GM18526 (cell line): ENCODE data around the gene FBXO47.
A peak's percentile ranks its signal among the peaks of the same experiment; 100 is the strongest.

Experiments
- POLR2A ChIP-seq: IDR thresholded peaks from 3 replicates; pipeline ENCODE4 v1.6.1; 2011; ENCODE audit not compliant: insufficient read length; ENCODE audit errors: extremely low read depth

The FBXO47 gene

DNA sequence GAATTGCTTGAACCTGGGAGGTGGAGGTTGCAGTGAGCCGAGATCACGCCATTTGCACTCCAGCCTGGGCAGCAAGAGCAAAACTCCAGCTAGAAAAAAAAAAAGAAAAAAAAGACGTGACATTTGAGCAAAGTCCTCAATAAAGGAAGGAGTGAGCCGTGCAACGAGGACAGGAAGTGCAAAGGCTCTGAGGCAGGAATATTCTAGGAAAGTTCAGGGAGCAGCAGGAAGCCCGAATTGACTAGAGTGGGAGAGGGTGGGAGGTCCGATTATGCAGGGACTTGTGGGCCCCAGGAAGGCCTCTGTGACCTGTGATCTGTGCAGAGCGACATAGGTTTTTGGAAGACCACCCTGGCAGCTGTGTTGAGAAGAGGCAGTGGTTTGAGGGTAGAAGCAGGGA, 50.4 kb downstream of the FBXO47 start:
- TF ChIP-seq POLR2A: no peak

GRCh38 chr17:38915639-38915995, 51.6 kb downstream of the FBXO47 start:
- no peak for TF ChIP-seq POLR2A

GRCh38 chr17:38914741-38915638, 52.2 kb downstream of the FBXO47 start:
- TF ChIP-seq POLR2A: no peak

DNA sequence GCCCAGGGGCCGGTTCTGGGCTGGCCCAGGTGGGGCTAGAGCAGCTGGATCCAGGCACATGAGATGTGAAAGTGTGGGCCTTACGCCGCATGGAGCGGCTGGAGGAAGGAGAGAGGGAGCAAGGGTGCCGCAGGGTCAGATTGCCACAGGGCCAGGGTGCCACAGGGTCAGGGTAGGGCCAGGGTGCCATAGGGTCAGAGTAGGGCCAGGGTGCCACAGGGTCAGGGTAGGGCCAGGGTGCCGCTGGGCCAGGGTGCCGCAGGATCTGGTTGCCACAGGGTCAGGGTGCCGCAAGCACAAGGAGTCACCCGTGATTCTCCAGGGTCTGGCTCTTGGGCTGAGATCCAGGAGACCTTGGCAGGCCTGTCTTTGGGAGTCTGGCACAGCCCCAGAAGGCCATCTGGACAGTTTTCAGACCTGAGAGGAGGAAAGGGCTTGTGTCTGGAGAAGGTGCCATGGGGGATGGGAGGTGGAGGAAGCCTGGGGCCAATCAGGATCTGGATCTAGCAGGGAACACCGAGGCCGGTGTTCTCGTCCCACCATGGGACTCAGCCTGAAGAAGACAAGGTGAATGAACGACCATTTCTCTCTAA, 54.9 kb downstream of the FBXO47 start:
- no peak for TF ChIP-seq POLR2A

GRCh38 chr17:38911081-38911730, 56.0 kb downstream of the FBXO47 start:
- TF ChIP-seq POLR2A: no peak

DNA sequence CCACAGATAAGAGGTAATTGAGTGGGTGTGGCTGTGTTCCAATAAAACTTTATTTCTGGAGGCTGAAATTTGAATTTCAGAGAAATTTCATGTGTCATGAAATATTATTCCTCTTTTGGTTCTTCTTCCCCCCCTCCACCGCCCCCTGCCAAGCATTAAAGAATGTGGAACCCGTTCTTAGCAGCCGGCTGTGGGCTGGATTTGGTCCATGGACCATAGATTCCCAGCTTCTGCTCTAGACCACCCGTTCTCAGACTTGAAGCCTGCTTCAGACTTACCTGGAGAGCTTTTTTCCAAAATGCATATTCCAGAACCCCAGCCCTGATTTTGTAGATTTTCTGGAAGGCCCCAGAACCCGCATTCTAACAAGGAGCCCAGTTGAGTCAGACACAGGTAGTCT, 56.9 kb downstream of the FBXO47 start:
- TF ChIP-seq POLR2A: no peak

DNA sequence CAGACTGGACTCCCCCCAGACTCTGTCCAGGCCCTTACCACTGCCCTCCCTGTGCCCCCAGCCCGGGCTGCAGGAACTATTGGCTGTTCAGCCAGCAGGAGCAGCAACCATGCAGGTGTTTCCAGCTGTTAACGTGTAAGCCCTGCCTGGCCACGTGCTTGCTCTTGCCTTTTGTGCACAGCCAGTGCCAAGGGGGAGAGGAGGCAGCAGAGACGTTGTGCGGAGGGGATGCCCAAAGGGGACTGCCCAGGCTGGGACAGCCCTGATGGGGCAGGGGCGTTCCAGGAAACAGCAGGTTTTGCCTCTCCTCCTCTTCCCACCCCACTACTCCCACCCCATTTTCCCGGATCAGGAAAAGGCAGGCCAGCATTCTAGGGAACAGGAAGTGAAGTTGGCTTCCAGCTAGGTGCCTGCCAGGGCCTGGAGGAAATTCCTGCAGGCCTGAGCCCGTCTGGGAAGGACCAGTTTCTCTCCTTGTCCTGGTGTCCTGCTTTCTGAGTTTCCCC, 58.5 kb downstream of the FBXO47 start:
- TF ChIP-seq POLR2A: no peak

DNA sequence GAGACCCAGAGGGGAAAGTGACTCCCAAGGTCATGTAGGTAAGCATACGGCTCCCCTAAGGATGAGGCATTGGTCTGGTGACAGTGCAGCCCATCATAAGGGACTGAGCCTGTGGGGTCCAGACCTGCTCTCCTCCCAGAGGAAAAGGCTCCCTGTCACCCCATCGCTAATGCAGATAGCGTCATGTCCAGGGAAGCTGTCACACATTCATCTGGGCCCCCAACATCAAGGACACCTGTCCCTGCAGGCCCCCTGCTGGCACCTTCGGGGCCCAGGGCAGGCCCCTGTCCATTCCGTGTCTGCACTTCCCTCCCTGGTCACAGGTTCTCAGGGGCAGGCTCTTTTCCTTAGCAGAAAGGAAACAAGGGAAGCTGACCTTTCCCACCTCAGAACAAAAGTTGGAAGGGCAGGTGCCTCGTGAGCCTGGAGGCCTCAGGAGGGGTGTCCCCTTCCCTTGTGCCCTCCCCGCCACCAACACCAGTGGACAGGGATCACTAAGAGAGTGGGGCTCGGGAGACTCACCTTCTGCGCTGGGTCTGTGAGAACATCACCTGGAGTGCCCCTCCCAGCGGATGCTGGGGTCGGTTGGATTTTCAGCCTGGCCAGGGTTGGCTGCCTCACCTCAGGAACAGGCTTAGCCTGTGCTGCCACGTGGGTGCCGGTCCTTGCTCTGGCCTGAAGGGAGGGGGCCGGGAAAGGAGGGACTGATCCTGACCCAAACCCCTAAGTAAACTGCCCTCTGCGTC, 59.1 kb downstream of the FBXO47 start:
- no peak for TF ChIP-seq POLR2A

DNA sequence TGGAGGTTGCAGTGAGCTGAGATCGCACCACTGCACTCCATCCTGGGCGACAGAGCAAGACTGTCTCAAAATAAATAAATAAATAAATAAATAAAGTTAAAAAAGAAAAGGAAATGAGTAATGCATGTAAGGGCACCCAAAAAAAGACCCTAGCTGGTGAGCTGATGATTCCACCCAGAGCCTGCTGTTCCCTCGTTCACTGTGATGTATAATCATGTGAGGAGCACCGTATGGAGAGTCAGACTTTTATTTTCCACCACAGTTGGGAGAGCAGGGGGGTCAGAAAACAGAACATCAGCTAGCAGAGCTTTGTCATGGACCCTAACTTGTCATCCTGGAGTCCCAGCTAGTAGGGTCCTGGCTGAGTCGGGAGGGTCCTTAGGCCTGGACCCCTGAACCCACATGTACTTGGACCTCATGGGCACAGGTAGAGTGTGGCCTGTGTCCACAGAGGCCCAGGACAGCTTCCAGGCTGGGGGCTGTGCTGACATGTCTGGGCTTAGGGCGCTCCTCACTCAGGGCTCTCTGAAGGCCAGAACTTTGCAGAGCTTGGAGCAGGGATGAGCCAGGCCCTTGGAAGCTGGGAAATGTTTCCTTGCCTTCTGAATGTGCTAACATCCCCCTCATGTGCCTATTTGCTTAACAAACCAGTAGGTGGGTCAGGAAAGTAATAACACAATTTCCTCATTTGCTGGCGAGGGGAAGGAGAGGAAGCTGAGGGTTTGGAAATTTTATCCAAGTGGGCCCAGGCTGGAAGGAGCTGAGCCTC, 60.6 kb downstream of the FBXO47 start:
- no peak for TF ChIP-seq POLR2A

DNA sequence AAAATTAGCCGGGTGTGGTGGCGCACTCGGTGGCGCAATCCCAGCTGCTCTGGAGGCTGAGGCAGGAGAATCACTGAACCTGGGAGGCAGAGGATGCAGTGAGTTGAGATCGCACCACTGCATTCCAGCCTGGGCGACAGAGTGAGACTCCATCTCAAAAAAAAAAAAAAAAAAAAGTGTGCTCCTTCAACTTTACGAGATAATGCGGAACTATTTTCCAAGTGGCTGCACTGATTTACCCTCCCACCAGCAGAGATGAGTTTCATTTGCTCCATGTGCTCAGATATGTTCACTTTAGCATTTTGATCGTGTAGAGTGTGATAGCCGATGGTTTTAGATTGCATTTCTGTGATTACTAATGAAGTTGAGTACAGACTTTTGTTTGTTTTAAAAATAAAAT, 61.8 kb downstream of the FBXO47 start:
- TF ChIP-seq POLR2A: no peak

- TF ChIP-seq POLR2A: no peak
Observed at GRCh38 chr17:38904892-38905291, 62.3 kb downstream of the FBXO47 start.

DNA sequence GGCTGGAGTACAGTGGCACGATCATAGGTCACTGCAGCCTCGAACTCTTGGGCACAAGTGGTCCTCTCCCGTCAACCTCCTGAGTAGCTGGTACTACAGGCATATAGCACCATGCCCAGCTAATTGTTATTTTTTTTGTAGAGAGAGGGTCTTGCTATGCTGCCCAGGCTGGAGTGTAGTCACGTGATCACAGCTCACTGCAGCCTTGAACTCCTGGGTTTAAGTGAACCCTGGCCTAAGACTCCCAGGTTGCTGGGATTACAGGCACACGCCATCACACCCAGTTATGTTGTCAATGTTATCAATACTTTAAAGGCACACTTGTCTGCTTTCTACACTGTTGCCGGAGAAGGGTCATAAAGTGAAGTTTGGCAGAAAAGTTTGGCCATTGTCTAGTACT, 63.8 kb downstream of the FBXO47 start:
- no peak for TF ChIP-seq POLR2A

- TF ChIP-seq POLR2A: no peak
Observed at GRCh38 chr17:38900978-38901656, 66.1 kb downstream of the FBXO47 start.

DNA sequence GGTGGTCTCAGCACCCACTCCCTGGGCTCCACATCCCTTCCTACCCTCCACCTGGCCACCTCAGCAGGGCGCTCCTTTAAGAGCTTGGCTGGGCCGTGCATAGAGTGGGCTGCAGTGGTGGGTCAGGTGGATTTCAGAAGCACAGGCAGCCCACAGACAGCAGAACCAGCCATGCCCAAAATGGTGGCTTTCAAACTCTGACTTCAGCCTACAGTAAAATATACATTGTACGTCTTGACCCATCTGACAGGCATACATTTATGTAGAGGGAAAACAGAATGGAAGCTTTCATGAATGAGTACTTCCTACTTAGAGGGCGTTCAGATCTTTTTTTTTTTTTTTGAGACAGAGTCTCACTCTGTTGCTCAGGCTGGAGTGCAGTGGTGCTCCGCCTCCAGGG, 67.8 kb downstream of the FBXO47 start:
- TF ChIP-seq POLR2A: no peak

DNA sequence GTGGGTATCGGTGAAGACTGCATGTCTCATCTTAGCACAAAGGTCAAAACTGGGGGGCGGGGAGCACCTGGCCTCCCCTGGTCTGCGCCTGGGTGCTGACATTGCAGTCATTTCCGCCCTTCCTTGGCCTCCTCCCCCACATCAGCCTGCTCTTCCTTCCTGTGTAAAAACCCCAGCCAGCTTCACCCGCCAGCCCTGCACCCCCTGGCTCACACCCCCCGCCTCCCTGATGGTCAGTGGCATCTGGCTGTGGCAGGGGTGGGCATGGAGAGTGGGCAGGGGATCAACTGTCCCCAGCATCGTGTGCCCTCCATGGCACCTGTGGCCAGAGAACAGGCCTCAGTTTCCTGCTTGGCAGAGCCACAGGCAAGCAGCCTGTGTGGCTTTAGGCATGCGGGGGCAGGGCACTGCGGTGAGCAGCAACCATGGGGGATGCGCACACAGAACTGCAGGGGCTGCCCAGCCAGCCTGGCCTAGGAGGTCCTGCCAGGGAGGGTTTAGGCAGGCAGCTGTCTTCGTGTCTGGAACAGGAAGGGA, 68.3 kb downstream of the FBXO47 start:
- TF ChIP-seq POLR2A: peak; percentile 35
